Activated T-cell treated with anti-CD3 and anti-CD28 coated beads, Interleukin-2, amount 50 U/mL, for 24 hours (primary cell): ENCODE data around the gene JSRP1.
A peak's percentile ranks its signal among the peaks of the same experiment; 100 is the strongest.

Experiments used
- DNase-seq: peaks from one replicate; pipeline ENCODE4 v3.0.0-alpha.2; 2020
- H3K27ac Mint-ChIP-seq: 2 replicates; pipeline ENCODE4 v1.8.0; 2020; ENCODE audit warnings: mild to moderate bottlenecking, mixed read lengths
- H3K27me3 Mint-ChIP-seq: 2 replicates; pipeline ENCODE4 v1.8.0; 2020; ENCODE audit warnings: mixed read lengths
- H3K36me3 Mint-ChIP-seq: 2 replicates; pipeline ENCODE4 v1.8.0; 2020; ENCODE audit warnings: low read depth, mixed read lengths
- H3K4me1 Mint-ChIP-seq: 2 replicates; pipeline ENCODE4 v1.8.0; 2020; ENCODE audit warnings: low read depth, mixed read lengths
- H3K4me3 Mint-ChIP-seq: 2 replicates; pipeline ENCODE4 v1.8.0; 2020; ENCODE audit warnings: mild to moderate bottlenecking, moderate library complexity, mixed read lengths
- H3K9me3 Mint-ChIP-seq: 2 replicates; pipeline ENCODE4 v1.8.0; 2020; ENCODE audit warnings: mixed read lengths

JSRP1 gene

GRCh38 chr19:2247433-2248101 lies 8.7 kb downstream of the JSRP1 start:
- Mint-ChIP-seq H3K27ac (no peak overlapping the region), H3K27me3 (peaks cover 13% of the 10 kb centered on the region), H3K4me1 (peaks cover 12% of the 10 kb centered on the region), H3K9me3 (no peaks in the 10 kb centered on the region), H3K36me3 (peaks cover 61% of the 10 kb centered on the region), H3K4me3 (no peak overlapping the region)
- DNase-seq, result no peak

GRCh38 chr19:2246801-2247361 lies 9.3 kb downstream of the JSRP1 start:
- no peak overlapping the region for H3K27ac Mint-ChIP-seq
- H3K27me3 Mint-ChIP-seq, result peaks cover 9% of the 10 kb centered on the region
- H3K36me3 Mint-ChIP-seq, result peaks cover 66% of the 10 kb centered on the region
- no peak overlapping the region for H3K4me3 Mint-ChIP-seq
- H3K9me3 Mint-ChIP-seq, result no peaks in the 10 kb centered on the region
- H3K4me1 Mint-ChIP-seq, result peaks cover 14% of the 10 kb centered on the region
- DNase-seq, result no peak

GRCh38 chr19:2246014-2246620 lies 10.1 kb downstream of the JSRP1 start:
- Mint-ChIP-seq H3K4me3 (no peak overlapping the region), H3K4me1 (peaks cover 18% of the 10 kb centered on the region), H3K27ac (no peak overlapping the region), H3K27me3 (peaks cover 5% of the 10 kb centered on the region), H3K9me3 (no peaks in the 10 kb centered on the region), H3K36me3 (peaks cover 73% of the 10 kb centered on the region)
- no peak for DNase-seq

GRCh38 chr19:2245273-2245672 lies 10.9 kb downstream of the JSRP1 start:
- H3K4me1 Mint-ChIP-seq, result peaks cover 27% of the 10 kb centered on the region
- H3K4me3 Mint-ChIP-seq, result no peak overlapping the region
- H3K27ac Mint-ChIP-seq, result no peak overlapping the region
- DNase-seq, result no peak
- no peaks in the 10 kb centered on the region for H3K9me3 Mint-ChIP-seq
- peaks cover 3% of the 10 kb centered on the region for H3K27me3 Mint-ChIP-seq
- H3K36me3 Mint-ChIP-seq, result peaks cover 82% of the 10 kb centered on the region

- H3K36me3 Mint-ChIP-seq, result peaks cover 90% of the 10 kb centered on the region
- DNase-seq, result no peak
- H3K27me3 Mint-ChIP-seq, result no peaks in the 10 kb centered on the region
- peaks cover 32% of the 10 kb centered on the region for H3K4me1 Mint-ChIP-seq
- no peak overlapping the region for H3K27ac Mint-ChIP-seq
- H3K9me3 Mint-ChIP-seq, result no peaks in the 10 kb centered on the region
- H3K4me3 Mint-ChIP-seq, result no peak overlapping the region
These were observed 11.7 kb downstream of the JSRP1 start for GRCh38 chr19:2244486-2244885.

GRCh38 chr19:2244125-2244411 lies 12.1 kb downstream of the JSRP1 start:
- Mint-ChIP-seq H3K27ac (no peak overlapping the region), H3K4me1 (peaks cover 36% of the 10 kb centered on the region)
- no peak for DNase-seq

GRCh38 chr19:2243274-2244124 lies 12.7 kb downstream of the JSRP1 start:
- Mint-ChIP-seq H3K36me3 (peaks cover 94% of the 10 kb centered on the region), H3K4me1 (peaks cover 42% of the 10 kb centered on the region), H3K4me3 (no peak overlapping the region), H3K9me3 (no peaks in the 10 kb centered on the region), H3K27me3 (no peaks in the 10 kb centered on the region), H3K27ac (no peak overlapping the region)
- no peak for DNase-seq

More at GRCh38 chr19:2244125-2244411, 12.1 kb downstream of the JSRP1 start:
- Mint-ChIP-seq H3K4me3 (no peak overlapping the region), H3K9me3 (no peaks in the 10 kb centered on the region), H3K36me3 (peaks cover 94% of the 10 kb centered on the region), H3K27me3 (no peaks in the 10 kb centered on the region)

- Mint-ChIP-seq H3K9me3 (no peaks in the 10 kb centered on the region), H3K36me3 (peaks cover 98% of the 10 kb centered on the region), H3K4me1 (peaks cover 48% of the 10 kb centered on the region), H3K27ac (peak overlapping the region; percentile 44), H3K4me3 (no peak overlapping the region), H3K27me3 (no peaks in the 10 kb centered on the region)
- DNase-seq, result no peak
These were observed 13.4 kb downstream of the JSRP1 start for GRCh38 chr19:2242816-2243215.

GRCh38 chr19:2242092-2242537 lies 14.1 kb downstream of the JSRP1 start:
- Mint-ChIP-seq H3K4me1 (peaks cover 52% of the 10 kb centered on the region), H3K27me3 (no peaks in the 10 kb centered on the region), H3K27ac (peak overlapping the region; percentile 67), H3K4me3 (no peak overlapping the region), H3K36me3 (peaks cover 98% of the 10 kb centered on the region), H3K9me3 (no peaks in the 10 kb centered on the region)
- DNase-seq, result no peak

- Mint-ChIP-seq H3K4me3 (peak overlapping the region; percentile 94), H3K27me3 (no peaks in the 10 kb centered on the region), H3K4me1 (peaks cover 56% of the 10 kb centered on the region), H3K9me3 (no peaks in the 10 kb centered on the region), H3K36me3 (peaks cover 95% of the 10 kb centered on the region), H3K27ac (peak overlapping the region; percentile 96)
- DNase-seq, result no peak
These were observed 15.1 kb downstream of the JSRP1 start for GRCh38 chr19:2240881-2241760.

- Mint-ChIP-seq H3K4me3 (peak overlapping the region; percentile 94), H3K4me1 (peaks cover 59% of the 10 kb centered on the region), H3K27ac (peak overlapping the region; percentile 96)
These were observed 16.1 kb downstream of the JSRP1 start for GRCh38 chr19:2239771-2240770.

GRCh38 chr19:2239173-2239572 lies 17.0 kb downstream of the JSRP1 start:
- Mint-ChIP-seq H3K9me3 (no peaks in the 10 kb centered on the region), H3K4me1 (peaks cover 68% of the 10 kb centered on the region), H3K36me3 (peaks cover 88% of the 10 kb centered on the region), H3K4me3 (peak overlapping the region; percentile 94), H3K27ac (peak overlapping the region; percentile 96), H3K27me3 (no peaks in the 10 kb centered on the region)
- DNase-seq, result no peak

More at GRCh38 chr19:2239771-2240770, 16.1 kb downstream of the JSRP1 start:
- Mint-ChIP-seq H3K9me3 (no peaks in the 10 kb centered on the region), H3K36me3 (peaks cover 89% of the 10 kb centered on the region), H3K27me3 (no peaks in the 10 kb centered on the region)
- DNase-seq, result no peak

- Mint-ChIP-seq H3K4me1 (peaks cover 77% of the 10 kb centered on the region), H3K27me3 (no peaks in the 10 kb centered on the region), H3K36me3 (peaks cover 88% of the 10 kb centered on the region), H3K4me3 (peak overlapping the region; percentile 94), H3K27ac (peak overlapping the region; percentile 96), H3K9me3 (no peaks in the 10 kb centered on the region)
- no peak for DNase-seq
These were observed 18.4 kb downstream of the JSRP1 start for GRCh38 chr19:2237869-2238153.
